Adrenal gland (tissue), 12 donors: ENCODE measurements around the gene OR13A1. TPM values are rescaled to one million over a fixed set of nuclear protein-coding genes. Genes with fewer than 3 reads are reported as not detected.
"Not testable (repeated sequence)": the region's sequence is repeated elsewhere in the genome, so short reads cannot be mapped to it uniquely, and the experiment has no call there.

Source experiments
- DNase-seq, 7 donors: peaks; one replicate each; pipeline ENCODE4 v3.0.0-alpha.2; 2019 to 2020
- H3K27ac ChIP-seq, 5 donors: fragments of 200-600 bp; sonication (generic) in 4 of 5; 1 replicate in 3 of 5; 2 replicates in 2 of 5; pipeline versions ENCODE4 v1.5.1 to v1.8.0; 2016 to 2020; ENCODE audit warnings: mild to moderate bottlenecking in 1 of 5
- H3K27me3 ChIP-seq: fragments of 200-600 bp; 2 replicates; pipeline ENCODE4 v1.8.0; 2021
- H3K36me3 ChIP-seq, 2 donors: fragments of 200-600 bp; replicated peaks in 1 of 2; 1 replicate in 1 of 2; 2 replicates in 1 of 2; pipeline versions ENCODE4 v1.5.1 to v1.8.0; 2018 to 2022
- H3K4me1 ChIP-seq, 2 donors: fragments of 200-600 bp; replicated peaks in 1 of 2; 1 replicate in 1 of 2; 2 replicates in 1 of 2; pipeline versions ENCODE4 v1.5.1 to v1.8.0; 2018 to 2021
- H3K4me3 ChIP-seq, 4 donors: fragments of 200-600 bp; sonication (generic) in 3 of 4; one replicate each; pipeline ENCODE4 v1.5.1; 2016 to 2018
- H3K9me3 ChIP-seq, 3 donors: fragments of 200-600 bp; sonication (generic) in 1 of 3; replicated peaks in 1 of 3; 1 replicate in 2 of 3; 2 replicates in 1 of 3; pipeline versions ENCODE4 v1.5.1 to v1.8.0; 2016 to 2021
- POLR2A ChIP-seq, 2 donors: fragments of 450-650 bp; IDR thresholded peaks; one replicate each; pipeline ENCODE4 v1.6.1; 2017; ENCODE audit warnings: antibody characterized with exemption in 2 of 2, mild to moderate bottlenecking in 2 of 2, moderate library complexity in 1 of 2
- WGBS, 4 donors: extraction: QIAGEN DNeasy Blood & Tissue Kit in 2 of 4; methylation state at CpG; one replicate each; pipeline versions ENCODE4 v1.1.5 to v1.1.7; 2013 to 2017; 5-methylcytosine and 5-hydroxymethylcytosine counted together
- intact Hi-C, 2 donors: fragments of 100-400 bp; cut with DNase I; formaldehyde crosslinking; loops; one replicate each; pipeline versions ENCODE4 v1.14.1 to v1.15.0; 2022 to 2023
- polyA plus RNA-seq, 3 donors: library from polyadenylated mRNA; stranded (reverse); fragments of 200-250 nt in 2 of 3; fragments of 350-450 nt in 1 of 3; fragmentation: Illumina TruSeq in 1 of 3; extraction: RNeasy Lipid Tissue Mini Kit (QIAGEN cat#74804) in 1 of 3; gene quantifications; one replicate each; pipeline ENCODE4 v1.2.3, GENCODE V29; 2013 to 2014
- total RNA-seq, 9 donors: library from RNA; depleted of rRNA in 4 of 9; stranded (reverse); fragments of >200 nt in 4 of 9; fragments of 120-200 nt in 1 of 9; fragmentation: NEBNext Ultra II Directional in 1 of 9; extraction: Animal tissue kit (Norgen Biotek cat#: 25700) in 1 of 9; gene quantifications; one replicate each; pipeline versions ENCODE4 v1.1.0 to v1.2.4, GENCODE V29; 2013 to 2023
- TF ChIP-seq, protein P1 (sequence below), 6 experiments: fragments of 450-650 bp in 4 of 6; fragments of 200-600 bp in 2 of 6; sonication (generic) in 1 of 6; IDR thresholded peaks; 1 replicate in 5 of 6; 2 replicates in 1 of 6; pipeline versions ENCODE4 v1.5.1 to v1.8.0; 2016 to 2021; ENCODE audit warnings: antibody characterized with exemption in 6 of 6, mild to moderate bottlenecking in 2 of 6, moderate library complexity in 1 of 6
- donor health status: healthy with polysubstance abuse.
- donor health status: Bipolar disorder and iron deficiency.
- donor health status: DM: yes; HTN: yes; CAD: no.
- donor health status: DM: no; HTN: no; CAD: no.
- donor health status: DM: no; HTN: no; CAD: no.
- donor health status: DM: yes; HTN: yes; CAD: no.

OR13A1 gene
- total and polyA plus RNA-seq, 12 donors = 0.03 to 0.14 TPM; not detected in 10

GRCh38 chr10:45265996-45266395 lies 49.4 kb downstream of the OR13A1 start:
- no peaks in the 10 kb centered on the region for H3K9me3 ChIP-seq
- no peaks in the 10 kb centered on the region for H3K27me3 ChIP-seq
- intact Hi-C loops = no loop called here
- no peak overlapping the region for H3K4me3 ChIP-seq
- no peaks in the 10 kb centered on the region for H3K36me3 ChIP-seq
- WGBS, 4 donors = 83 to 97% (median 84%) methylated on average over 3 to 4 of the region's 4 CpGs
- DNase-seq = no peak
- H3K27ac ChIP-seq = no peak overlapping the region
- TF ChIP-seq, protein P1, sequence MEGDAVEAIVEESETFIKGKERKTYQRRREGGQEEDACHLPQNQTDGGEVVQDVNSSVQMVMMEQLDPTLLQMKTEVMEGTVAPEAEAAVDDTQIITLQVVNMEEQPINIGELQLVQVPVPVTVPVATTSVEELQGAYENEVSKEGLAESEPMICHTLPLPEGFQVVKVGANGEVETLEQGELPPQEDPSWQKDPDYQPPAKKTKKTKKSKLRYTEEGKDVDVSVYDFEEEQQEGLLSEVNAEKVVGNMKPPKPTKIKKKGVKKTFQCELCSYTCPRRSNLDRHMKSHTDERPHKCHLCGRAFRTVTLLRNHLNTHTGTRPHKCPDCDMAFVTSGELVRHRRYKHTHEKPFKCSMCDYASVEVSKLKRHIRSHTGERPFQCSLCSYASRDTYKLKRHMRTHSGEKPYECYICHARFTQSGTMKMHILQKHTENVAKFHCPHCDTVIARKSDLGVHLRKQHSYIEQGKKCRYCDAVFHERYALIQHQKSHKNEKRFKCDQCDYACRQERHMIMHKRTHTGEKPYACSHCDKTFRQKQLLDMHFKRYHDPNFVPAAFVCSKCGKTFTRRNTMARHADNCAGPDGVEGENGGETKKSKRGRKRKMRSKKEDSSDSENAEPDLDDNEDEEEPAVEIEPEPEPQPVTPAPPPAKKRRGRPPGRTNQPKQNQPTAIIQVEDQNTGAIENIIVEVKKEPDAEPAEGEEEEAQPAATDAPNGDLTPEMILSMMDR (IDR thresholded peaks at IDR 0.05) = no peak
- H3K4me1 ChIP-seq = no peaks in the 10 kb centered on the region

DNA sequence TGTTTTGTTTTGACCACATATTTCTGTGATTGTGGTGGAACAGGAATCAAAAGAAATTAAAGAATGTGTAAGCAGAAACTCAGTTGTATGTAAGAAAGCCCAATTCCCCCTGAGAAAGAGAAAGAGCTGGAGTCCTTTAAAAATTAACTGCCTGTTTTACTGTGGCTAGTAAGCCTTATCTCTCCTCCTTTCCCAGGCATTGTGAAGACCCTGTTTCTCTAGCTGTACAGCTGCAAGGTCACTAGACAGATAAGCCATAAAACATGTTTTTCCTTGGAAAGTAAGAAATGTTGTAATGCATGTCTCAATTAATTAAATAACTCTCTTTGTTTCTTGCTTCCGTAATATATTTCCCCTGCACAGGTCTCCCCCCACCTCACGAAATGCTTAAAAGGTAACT lies 53.5 kb downstream of the OR13A1 start:
- WGBS, 4 donors = 18 to 43% (median 33%) methylated on average over 2 of the region's 2 CpGs
- TF ChIP-seq POLR2A (IDR thresholded peaks at IDR 0.05) = no peak
- TF ChIP-seq, protein P1 (IDR thresholded peaks at IDR 0.05) = no peak
- intact Hi-C loops = no loop called here
- DNase-seq = no peak
- H3K9me3 ChIP-seq = no peaks in the 10 kb centered on the region
- no peaks in the 10 kb centered on the region for H3K36me3 ChIP-seq
- no peaks in the 10 kb centered on the region for H3K27me3 ChIP-seq
- H3K4me1 ChIP-seq = no peaks in the 10 kb centered on the region
- H3K4me3 ChIP-seq = no peak overlapping the region
- no peak overlapping the region for H3K27ac ChIP-seq

DNA sequence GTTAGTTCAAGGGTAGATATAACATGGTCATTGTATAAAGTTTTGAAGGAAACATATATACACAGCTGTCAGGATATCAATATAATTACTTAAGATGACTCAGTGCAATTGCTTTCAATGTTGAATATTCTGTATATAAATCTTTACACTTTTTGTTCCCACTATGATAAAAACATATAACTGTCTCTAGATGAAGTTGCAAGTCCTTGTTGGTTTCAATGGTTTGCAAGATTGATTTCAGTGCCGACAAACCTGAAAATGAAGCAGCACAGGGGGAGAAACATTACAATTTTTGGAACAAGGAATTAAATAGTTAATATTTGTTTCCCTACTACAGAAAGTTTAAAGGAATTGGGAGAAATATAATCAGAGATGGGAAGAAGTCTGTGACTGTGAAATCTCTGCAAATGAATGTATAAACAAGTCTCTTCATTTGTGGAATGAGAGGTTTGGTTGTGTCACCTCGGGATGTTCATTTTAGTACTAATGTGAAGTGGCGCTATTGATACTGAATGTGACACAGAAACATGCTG lies 54.1 kb downstream of the OR13A1 start:
- TF ChIP-seq, protein P1 (IDR thresholded peaks at IDR 0.05) = no peak
- no peak for TF ChIP-seq POLR2A (IDR thresholded peaks at IDR 0.05)
- Histone ChIP-seq H3K27me3 (no peaks in the 10 kb centered on the region), H3K36me3 (no peaks in the 10 kb centered on the region), H3K4me3 (no peak overlapping the region), H3K9me3 (no peaks in the 10 kb centered on the region), H3K27ac (no peak overlapping the region), H3K4me1 (no peaks in the 10 kb centered on the region)
- intact Hi-C loops = no loop called here
- WGBS, 4 donors = 81 to 89% (median 85%) methylated on average over 3 of the region's 3 CpGs
- no peak for DNase-seq

- 63 to 78% (median 73%) methylated on average over 3 of the region's 3 CpGs for WGBS, 4 donors
- H3K9me3 ChIP-seq, H3K27me3 ChIP-seq, DNase-seq, H3K36me3 ChIP-seq, H3K27ac ChIP-seq, H3K4me3 ChIP-seq, H3K4me1 ChIP-seq, intact Hi-C loops: not testable (repeated sequence)
Measured at GRCh38 chr10:45260635-45261034, 54.8 kb downstream of the OR13A1 start.

DNA sequence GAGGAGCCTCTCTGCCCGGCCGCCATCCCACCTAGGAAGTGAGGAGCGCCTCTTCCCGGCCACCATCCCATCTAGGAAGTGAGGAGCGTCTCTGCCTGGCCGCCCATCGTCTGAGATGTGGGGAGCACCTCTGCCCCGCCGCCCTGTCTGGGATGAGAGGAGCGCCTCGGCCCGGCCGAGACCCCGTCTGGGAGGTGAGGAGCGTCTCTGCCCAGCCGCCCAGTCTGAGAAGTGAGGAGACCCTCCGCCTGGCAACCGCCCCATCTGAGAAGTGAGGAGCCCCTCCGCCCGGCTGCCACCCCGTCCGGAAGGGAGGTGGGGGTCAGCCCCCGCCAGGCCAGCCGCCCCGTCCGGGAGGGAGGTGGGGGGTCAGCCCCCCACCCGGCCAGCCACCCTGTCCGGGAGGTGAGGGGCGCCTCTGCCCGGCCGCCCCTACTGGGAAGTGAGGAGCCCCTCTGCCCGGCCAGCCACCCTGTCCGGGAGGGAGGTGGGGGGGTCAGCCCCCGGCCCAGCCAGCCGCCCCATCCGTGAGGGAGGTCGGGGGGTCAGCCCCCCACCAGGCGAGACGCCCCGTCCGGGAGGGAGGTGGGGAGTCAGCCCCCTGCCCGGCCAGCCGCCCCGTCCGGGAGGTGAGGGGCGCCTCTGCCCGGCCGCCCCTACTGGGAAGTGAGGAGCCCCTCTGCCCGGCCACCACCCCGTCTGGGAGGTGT lies 55.5 kb downstream of the OR13A1 start:
- H3K4me1 ChIP-seq, H3K27ac ChIP-seq, DNase-seq, intact Hi-C loops, H3K4me3 ChIP-seq, H3K27me3 ChIP-seq, H3K36me3 ChIP-seq, H3K9me3 ChIP-seq: not testable (repeated sequence)
- 86 to 100% (median 89%) methylated on average over 1 to 41 of the region's 50 CpGs for WGBS, 4 donors
